Progenitor cell of endocrine pancreas (in vitro differentiated cells): ENCODE results near the gene SPATA31D4. TPM values are rescaled to one million over a fixed set of nuclear protein-coding genes. Genes with fewer than 3 reads are reported as not detected.
"Not testable (repeated sequence)": the region's sequence is repeated elsewhere in the genome, so short reads cannot be mapped to it uniquely, and the experiment has no call there.

ENCODE experiments used
- DNase-seq: peaks from one replicate; pipeline ENCODE4 v3.0.0; 2021; ENCODE audit warnings: low spot score; ENCODE audit not compliant: unreplicated experiment
- H3K27ac Mint-ChIP-seq: 2 replicates; pipeline ENCODE4 v1.8.0; 2021; ENCODE audit warnings: mild to moderate bottlenecking, moderate library complexity, mixed read lengths
- H3K27me3 Mint-ChIP-seq: 2 replicates; pipeline ENCODE4 v1.8.0; 2021; ENCODE audit warnings: mixed read lengths
- H3K36me3 Mint-ChIP-seq: 2 replicates; pipeline ENCODE4 v1.8.0; 2022; ENCODE audit warnings: mixed read lengths; ENCODE audit not compliant: insufficient read depth
- H3K4me1 Mint-ChIP-seq: 2 replicates; pipeline ENCODE4 v1.8.0; 2021; ENCODE audit warnings: low read depth, mixed read lengths
- H3K4me3 Mint-ChIP-seq: 2 replicates; pipeline ENCODE4 v1.8.0; 2021; ENCODE audit warnings: low read depth, mild to moderate bottlenecking, moderate library complexity, mixed read lengths
- H3K9me3 Mint-ChIP-seq: 2 replicates; pipeline ENCODE4 v1.8.0; 2021; ENCODE audit warnings: low read depth, mixed read lengths
- CTCF ChIP-seq: fragments of 200-600 bp; sonication (generic); IDR thresholded peaks from one replicate; pipeline ENCODE4 v1.5.0; 2021; ENCODE audit warnings: antibody characterized with exemption, mild to moderate bottlenecking; ENCODE audit not compliant: unreplicated experiment
- total RNA-seq: library from RNA; stranded (reverse); gene quantifications from 2 replicates; pipeline ENCODE4 v1.2.1, GENCODE V29; 2021

Gene SPATA31D4
- total RNA-seq, 1 donor from 2014 or later, result not detected

- H3K4me1 Mint-ChIP-seq, result peaks cover 5% of the 10 kb centered on the region
- H3K27ac Mint-ChIP-seq, result no peak overlapping the region
- H3K36me3 Mint-ChIP-seq, result no peaks in the 10 kb centered on the region
- no peaks in the 10 kb centered on the region for H3K9me3 Mint-ChIP-seq
- peaks cover 7% of the 10 kb centered on the region for H3K27me3 Mint-ChIP-seq
- H3K4me3 Mint-ChIP-seq, result no peak overlapping the region
- no peak for DNase-seq
- TF ChIP-seq CTCF, result no peak
Observed at GRCh38 chr9:81902196-81902595, 26.0 kb upstream of the SPATA31D4 start.

- H3K9me3 Mint-ChIP-seq, result no peaks in the 10 kb centered on the region
- no peak for TF ChIP-seq CTCF
- no peak overlapping the region for H3K4me3 Mint-ChIP-seq
- H3K4me1 Mint-ChIP-seq, result peaks cover 5% of the 10 kb centered on the region
- H3K27ac Mint-ChIP-seq, result no peak overlapping the region
- H3K36me3 Mint-ChIP-seq, result no peaks in the 10 kb centered on the region
- peaks cover 7% of the 10 kb centered on the region for H3K27me3 Mint-ChIP-seq
- no peak for DNase-seq
Observed at GRCh38 chr9:81902626-81903025, 25.6 kb upstream of the SPATA31D4 start.

- Mint-ChIP-seq H3K27ac (no peak overlapping the region), H3K36me3 (no peaks in the 10 kb centered on the region), H3K27me3 (peaks cover 4% of the 10 kb centered on the region), H3K4me1 (peaks cover 8% of the 10 kb centered on the region), H3K4me3 (no peak overlapping the region), H3K9me3 (no peaks in the 10 kb centered on the region)
- DNase-seq, result no peak
- no peak for TF ChIP-seq CTCF
Observed at GRCh38 chr9:81906671-81907070, 21.6 kb upstream of the SPATA31D4 start.

- Mint-ChIP-seq H3K9me3 (no peaks in the 10 kb centered on the region), H3K36me3 (no peaks in the 10 kb centered on the region), H3K27me3 (peaks cover 7% of the 10 kb centered on the region), H3K27ac (no peak overlapping the region), H3K4me1 (peaks cover 9% of the 10 kb centered on the region), H3K4me3 (no peak overlapping the region)
- no peak for TF ChIP-seq CTCF
- no peak for DNase-seq
Observed at GRCh38 chr9:81912135-81912534, 16.1 kb upstream of the SPATA31D4 start.

GRCh38 chr9:81915801-81916505 is 12.3 kb upstream of the SPATA31D4 start:
- Mint-ChIP-seq H3K27me3 (peaks cover 10% of the 10 kb centered on the region), H3K27ac (no peak overlapping the region), H3K36me3 (no peaks in the 10 kb centered on the region), H3K9me3 (no peaks in the 10 kb centered on the region), H3K4me3 (no peak overlapping the region), H3K4me1 (peaks cover 9% of the 10 kb centered on the region)
- no peak for DNase-seq
- no peak for TF ChIP-seq CTCF

GRCh38 chr9:81918507-81918906 is 9.7 kb upstream of the SPATA31D4 start:
- H3K27me3 Mint-ChIP-seq, result peaks cover 10% of the 10 kb centered on the region
- H3K36me3 Mint-ChIP-seq, H3K9me3 Mint-ChIP-seq, H3K27ac Mint-ChIP-seq, H3K4me3 Mint-ChIP-seq, DNase-seq, H3K4me1 Mint-ChIP-seq: not testable (repeated sequence)

- H3K36me3 Mint-ChIP-seq, H3K27ac Mint-ChIP-seq, H3K27me3 Mint-ChIP-seq, H3K9me3 Mint-ChIP-seq, DNase-seq, H3K4me3 Mint-ChIP-seq, H3K4me1 Mint-ChIP-seq: not testable (repeated sequence)
Observed at GRCh38 chr9:81930147-81930546, 1.9 kb downstream of the SPATA31D4 start.

- not testable (repeated sequence) for H3K27me3 Mint-ChIP-seq, H3K27ac Mint-ChIP-seq, H3K9me3 Mint-ChIP-seq, H3K36me3 Mint-ChIP-seq, H3K4me3 Mint-ChIP-seq, H3K4me1 Mint-ChIP-seq, DNase-seq
Observed at GRCh38 chr9:81933547-81933946, 5.3 kb downstream of the SPATA31D4 start.

GRCh38 chr9:81943393-81943792 is 15.2 kb downstream of the SPATA31D4 start, which contains the start of gene SPATA31D3:
TSS of gene SPATA31D3 (plus strand) at chr9:81943500. CDS start at chr9:81943586, 86 bp downstream.
- H3K4me3 Mint-ChIP-seq, H3K4me1 Mint-ChIP-seq, H3K36me3 Mint-ChIP-seq, H3K27ac Mint-ChIP-seq, DNase-seq, H3K9me3 Mint-ChIP-seq, H3K27me3 Mint-ChIP-seq: not testable (repeated sequence)
